G401 (cell line): Measurements from ENCODE around the gene BLOC1S2. TPM values are rescaled to one million over a fixed set of nuclear protein-coding genes. Genes with fewer than 3 reads are reported as not detected.

Experiments used
- DNase-seq: peaks from one replicate; pipeline ENCODE4 v3.0.0-alpha.2; 2015; ENCODE audit warnings: low spot score
- in situ Hi-C: cut with HindIII; loops from 2 replicates; pipeline ENCODE4 v1.10.0; 2016; ENCODE audit warnings: low sequenced_read_pairs, mixed read lengths
- total RNA-seq: library from RNA; depleted of rRNA; stranded (reverse); fragments of >200 nt; shearing (Covaris generic); gene quantifications from 2 replicates; pipeline ENCODE4 v1.2.3, GENCODE V29; 2014; rRNA removed

Gene BLOC1S2
- total RNA-seq, 1 experiment from 2014 or later: 129 TPM

GRCh38 chr10:100223879-100224278 is 62.6 kb downstream of the BLOC1S2 start:
- in situ Hi-C loops: no loop called here

More at GRCh38 chr10:100223879-100224278, 62.6 kb downstream of the BLOC1S2 start:
- no peak for DNase-seq

Other genes starting within 250 kb of the BLOC1S2 start
- not detected in 2 replicates for gene CPN1, start 204.8 kb downstream of the BLOC1S2 start, total RNA-seq
- 39.0 TPM in 2 replicates for gene ERLIN1, start 100.7 kb downstream of the BLOC1S2 start, total RNA-seq
- gene CHUK, start 57.1 kb downstream of the BLOC1S2 start, total RNA-seq: 16.5 and 30.8 TPM in 2 replicates
- gene CWF19L1, start 19.0 kb downstream of the BLOC1S2 start, total RNA-seq: 38.6 and 46.6 TPM in 2 replicates
- gene PKD2L1, start 43.5 kb upstream of the BLOC1S2 start, total RNA-seq: not detected in 2 replicates
- gene SCD, start 60.6 kb upstream of the BLOC1S2 start, total RNA-seq: 464 and 607 TPM in 2 replicates
- gene WNT8B, start 176.3 kb upstream of the BLOC1S2 start, total RNA-seq: 0.44 TPM in 1 of 2 replicates, not detected in the other
- gene SEC31B, start 233.2 kb upstream of the BLOC1S2 start, total RNA-seq: 1.1 and 3.9 TPM in 2 replicates
- gene NDUFB8, start 243.2 kb upstream of the BLOC1S2 start, total RNA-seq: 251 and 267 TPM in 2 replicates
- 6.3 and 13.9 TPM in 2 replicates for gene HIF1AN, start 249.3 kb upstream of the BLOC1S2 start, total RNA-seq